Hematopoietic multipotent progenitor cell treated with erythropoietin and hydrocortisone succinate and interleukin-3 and kit ligand, for 6 days (in vitro differentiated cells): ENCODE results near the gene POLR2C.

Experiments
- DNase-seq: peaks from one replicate; pipeline ENCODE4 v3.0.0-alpha.2; 2015

Gene POLR2C

GRCh38 chr16:57452021-57452420 is 10.5 kb upstream of the POLR2C start:
- no peak for DNase-seq

GRCh38 chr16:57462978-57463362 is 491 bp downstream of the POLR2C start:
- peak; percentile 25 for DNase-seq

- no peak for DNase-seq
Measured at GRCh38 chr16:57464523-57464922, 2.0 kb downstream of the POLR2C start.

GRCh38 chr16:57468346-57468745 is 5.9 kb downstream of the POLR2C start:
- DNase-seq, result no peak

- no peak for DNase-seq
Measured at GRCh38 chr16:57469046-57469445, 6.6 kb downstream of the POLR2C start.

- no peak for DNase-seq
Measured at GRCh38 chr16:57469917-57470470, 7.5 kb downstream of the POLR2C start.

- DNase-seq, result no peak
Measured at GRCh38 chr16:57470711-57471110, 8.2 kb downstream of the POLR2C start.

- no peak for DNase-seq
Measured at GRCh38 chr16:57471209-57471608, 8.7 kb downstream of the POLR2C start.

GRCh38 chr16:57471852-57472664 is 9.6 kb downstream of the POLR2C start:
- no peak for DNase-seq

- DNase-seq, result no peak
Measured at GRCh38 chr16:57472665-57473060, 10.2 kb downstream of the POLR2C start.

GRCh38 chr16:57473176-57473840 is 10.8 kb downstream of the POLR2C start:
- no peak for DNase-seq

GRCh38 chr16:57473906-57474305 is 11.4 kb downstream of the POLR2C start:
- no peak for DNase-seq

GRCh38 chr16:57474671-57475661 is 12.5 kb downstream of the POLR2C start:
- no peak for DNase-seq

GRCh38 chr16:57475711-57476339 is 13.3 kb downstream of the POLR2C start:
- DNase-seq, result peak; percentile 84

GRCh38 chr16:57476546-57477410 is 14.3 kb downstream of the POLR2C start:
- DNase-seq, result peak; percentile 36

- no peak for DNase-seq
Measured at GRCh38 chr16:57477531-57478202, 15.2 kb downstream of the POLR2C start.

GRCh38 chr16:57478396-57479204 is 16.1 kb downstream of the POLR2C start:
- no peak for DNase-seq

- no peak for DNase-seq
Measured at GRCh38 chr16:57479205-57479975, 16.9 kb downstream of the POLR2C start.
